Tibial nerve (tissue), 4 donors: ENCODE measurements around the gene NCAPD3.

Source experiments
- EP300 ChIP-seq, 2 donors: sonication (generic); formaldehyde crosslinking; IDR thresholded peaks; one replicate each; pipeline ENCODE4 v1.6.1; 2017; ENCODE audit warnings: antibody characterized with exemption in 2 of 2, mild to moderate bottlenecking in 1 of 2
- TF ChIP-seq, protein P1 (sequence below), 5 experiments: fragments of 200-600 bp in 3 of 5; fragments of 450-650 bp in 2 of 5; sonication (generic) in 3 of 5; IDR thresholded peaks; one replicate each; pipeline ENCODE4 v1.5.1; 2016 to 2019; ENCODE audit warnings: antibody characterized with exemption in 5 of 5, mild to moderate bottlenecking in 3 of 5, moderate library complexity in 2 of 5

DNA sequence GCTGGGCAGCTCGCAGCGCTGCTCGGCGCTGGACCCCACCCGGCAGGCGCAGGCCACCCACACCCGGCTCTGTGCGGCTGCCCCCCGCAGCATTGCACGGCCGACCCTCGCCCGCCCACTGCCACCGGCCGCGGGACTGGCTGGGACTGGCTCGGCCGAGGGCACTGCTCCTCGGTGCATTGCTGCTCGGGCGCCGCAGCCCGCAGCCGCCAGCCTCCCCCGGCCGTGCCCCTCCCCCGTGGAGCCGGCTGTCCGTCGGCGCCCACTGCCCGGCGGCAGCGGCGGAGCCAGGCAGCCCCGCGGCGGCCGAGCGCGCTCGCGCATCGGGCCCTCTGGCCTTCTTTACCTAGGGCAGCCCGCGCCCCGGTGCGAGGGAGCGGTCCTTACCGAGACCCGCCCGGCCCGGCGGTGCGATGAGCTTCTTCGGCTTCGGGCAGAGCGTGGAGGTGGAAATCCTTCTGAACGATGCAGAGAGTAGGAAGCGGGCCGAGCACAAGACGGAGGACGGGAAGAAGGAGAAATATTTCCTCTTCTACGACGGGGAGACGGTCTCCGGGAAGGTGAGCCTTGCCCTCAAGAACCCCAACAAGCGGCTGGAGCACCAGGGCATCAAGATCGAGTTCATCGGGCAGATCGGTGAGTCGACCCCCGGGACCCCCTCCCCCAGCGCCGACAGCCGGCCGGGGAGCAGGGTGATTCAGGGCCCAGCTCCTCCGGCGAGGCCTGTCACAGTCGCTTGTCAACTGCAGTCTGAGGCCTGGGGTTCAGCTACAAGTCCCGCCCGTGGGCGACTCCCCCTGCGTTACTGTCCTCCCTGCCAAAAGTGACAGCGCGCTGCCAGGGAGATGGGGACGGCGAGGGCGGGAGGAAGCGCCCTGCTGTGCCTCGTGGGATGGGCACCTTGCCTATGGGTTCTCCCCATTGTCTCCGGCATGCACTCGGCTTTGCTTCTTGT is 1.2 kb upstream of the NCAPD3 start:
- TF ChIP-seq, protein P1, sequence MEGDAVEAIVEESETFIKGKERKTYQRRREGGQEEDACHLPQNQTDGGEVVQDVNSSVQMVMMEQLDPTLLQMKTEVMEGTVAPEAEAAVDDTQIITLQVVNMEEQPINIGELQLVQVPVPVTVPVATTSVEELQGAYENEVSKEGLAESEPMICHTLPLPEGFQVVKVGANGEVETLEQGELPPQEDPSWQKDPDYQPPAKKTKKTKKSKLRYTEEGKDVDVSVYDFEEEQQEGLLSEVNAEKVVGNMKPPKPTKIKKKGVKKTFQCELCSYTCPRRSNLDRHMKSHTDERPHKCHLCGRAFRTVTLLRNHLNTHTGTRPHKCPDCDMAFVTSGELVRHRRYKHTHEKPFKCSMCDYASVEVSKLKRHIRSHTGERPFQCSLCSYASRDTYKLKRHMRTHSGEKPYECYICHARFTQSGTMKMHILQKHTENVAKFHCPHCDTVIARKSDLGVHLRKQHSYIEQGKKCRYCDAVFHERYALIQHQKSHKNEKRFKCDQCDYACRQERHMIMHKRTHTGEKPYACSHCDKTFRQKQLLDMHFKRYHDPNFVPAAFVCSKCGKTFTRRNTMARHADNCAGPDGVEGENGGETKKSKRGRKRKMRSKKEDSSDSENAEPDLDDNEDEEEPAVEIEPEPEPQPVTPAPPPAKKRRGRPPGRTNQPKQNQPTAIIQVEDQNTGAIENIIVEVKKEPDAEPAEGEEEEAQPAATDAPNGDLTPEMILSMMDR (IDR thresholded peaks at IDR 0.05), result no peak
- no peak for TF ChIP-seq EP300 (IDR thresholded peaks at IDR 0.05)
